Measurements from ENCODE around the gene RNF207.

GRCh38 chr1:6239213-6239752, 33.4 kb downstream of the RNF207 start:
- TF ChIP-seq CTCF (IDR thresholded peaks at IDR 0.05; ENCODE audit: poor library complexity) (no peak), EZH2 (IDR thresholded peaks at IDR 0.05; ENCODE audit: borderline replicate concordance) (no peak), EZH2phosphoT487 (IDR thresholded peaks at IDR 0.05; ENCODE audit: low read depth, severe bottlenecking, unreplicated experiment) (no peak)
